Measurements from ENCODE around the gene EN1.

Gene EN1

DNA sequence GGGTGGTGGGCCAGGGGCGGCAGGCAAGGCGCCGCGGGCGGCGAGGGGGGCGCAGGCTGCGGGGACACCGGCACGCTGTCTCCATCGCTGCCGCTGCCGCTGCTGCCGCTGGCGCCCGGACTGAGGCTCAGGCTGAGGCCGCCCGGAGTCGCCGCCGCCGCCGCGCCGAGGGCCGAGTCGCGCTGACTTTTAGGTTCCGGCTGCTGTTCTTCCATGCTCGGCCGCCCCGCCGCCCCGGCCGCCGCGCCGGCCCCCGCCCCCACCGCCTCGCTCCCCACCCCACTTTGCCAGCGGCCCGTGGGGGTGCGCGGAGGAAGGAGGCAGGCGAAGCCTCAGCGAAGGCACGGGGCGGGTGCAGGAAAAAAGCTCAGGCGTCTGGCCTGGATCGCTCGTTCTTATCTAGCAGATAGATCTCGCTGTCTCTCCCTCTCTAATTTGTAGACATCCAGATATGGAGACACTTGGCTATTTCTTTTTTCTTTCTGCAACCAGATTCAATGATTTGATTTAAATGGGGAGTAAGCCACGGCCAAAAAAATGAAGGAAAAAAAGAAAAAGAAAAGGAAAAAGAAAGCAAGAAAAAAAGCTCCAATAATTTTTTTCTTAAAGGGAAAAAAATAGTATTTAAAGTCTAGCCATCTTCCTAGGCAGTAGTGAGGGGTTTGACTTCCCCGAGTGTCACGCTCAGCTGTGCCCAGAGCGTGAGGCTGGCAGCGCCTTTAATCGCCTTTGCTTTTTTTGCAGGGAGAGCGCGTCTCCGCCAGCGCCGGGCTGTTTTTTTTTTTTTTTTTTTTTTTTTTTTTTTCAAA is at the start of gene EN1:
EN1 (minus strand) TSS at position 696 of the 809 bp plus-strand sequence; CDS start at position 215, 481 bp downstream.
- DNase-seq = no peak

DNA sequence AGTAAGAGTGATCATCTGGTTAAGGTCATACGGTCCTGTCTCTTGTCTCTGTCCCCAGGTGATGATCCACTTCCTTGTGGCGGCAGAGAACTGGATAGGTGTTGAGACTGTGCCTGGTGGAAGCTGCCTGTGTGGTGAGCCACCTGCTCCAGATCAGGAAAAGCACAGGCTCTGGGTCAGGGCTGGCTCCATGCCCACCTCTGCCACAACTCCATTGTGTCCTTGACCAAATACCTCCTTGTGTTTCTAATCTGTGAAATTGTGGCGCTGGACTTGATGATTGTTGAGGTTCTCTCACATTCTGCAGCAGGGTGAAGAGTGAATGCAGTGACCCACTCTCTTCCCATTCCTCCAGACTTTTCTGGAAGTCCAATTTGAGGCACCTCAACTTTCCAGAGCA is 45.7 kb upstream of the EN1 start:
- DNase-seq = no peak

DNA sequence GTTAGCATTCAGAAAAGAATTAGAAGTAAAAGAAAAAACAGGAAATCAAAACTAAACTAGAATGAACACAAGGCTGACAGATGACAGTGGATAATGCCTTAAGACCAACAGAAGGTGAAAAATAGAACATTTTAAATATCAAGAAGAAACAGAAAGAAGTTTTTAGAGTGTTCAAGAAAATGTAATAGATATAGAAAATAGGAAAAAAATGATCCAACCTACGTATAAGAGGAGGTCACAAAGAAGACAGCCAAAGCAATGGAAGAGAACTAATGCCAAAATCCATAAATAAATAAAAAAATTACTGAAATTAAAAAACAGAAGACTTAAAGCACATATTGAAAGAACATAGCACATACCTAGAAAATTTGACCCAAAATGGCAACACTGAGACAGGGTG is 42.5 kb upstream of the EN1 start:
- DNase-seq = no peak

DNA sequence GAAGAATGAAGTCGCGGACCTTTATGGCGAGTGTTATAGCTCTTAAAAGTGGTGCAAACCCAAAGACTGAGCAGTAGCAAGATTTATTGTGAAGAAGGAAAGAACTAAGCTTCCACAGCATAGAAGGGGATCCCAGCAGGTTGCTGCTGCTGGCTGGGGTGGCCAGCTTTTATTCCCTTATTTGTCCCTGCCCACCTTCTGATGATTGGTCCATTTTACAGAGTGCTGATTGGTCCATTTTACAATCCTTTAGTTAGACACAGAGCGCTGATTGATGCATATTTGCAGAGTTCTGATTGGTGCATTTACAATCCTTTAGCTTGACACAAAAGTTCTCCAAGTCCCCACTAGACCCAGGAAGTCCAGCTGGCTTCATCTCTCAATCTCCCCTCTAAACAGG is 36.3 kb upstream of the EN1 start:
- no peak for DNase-seq

DNA sequence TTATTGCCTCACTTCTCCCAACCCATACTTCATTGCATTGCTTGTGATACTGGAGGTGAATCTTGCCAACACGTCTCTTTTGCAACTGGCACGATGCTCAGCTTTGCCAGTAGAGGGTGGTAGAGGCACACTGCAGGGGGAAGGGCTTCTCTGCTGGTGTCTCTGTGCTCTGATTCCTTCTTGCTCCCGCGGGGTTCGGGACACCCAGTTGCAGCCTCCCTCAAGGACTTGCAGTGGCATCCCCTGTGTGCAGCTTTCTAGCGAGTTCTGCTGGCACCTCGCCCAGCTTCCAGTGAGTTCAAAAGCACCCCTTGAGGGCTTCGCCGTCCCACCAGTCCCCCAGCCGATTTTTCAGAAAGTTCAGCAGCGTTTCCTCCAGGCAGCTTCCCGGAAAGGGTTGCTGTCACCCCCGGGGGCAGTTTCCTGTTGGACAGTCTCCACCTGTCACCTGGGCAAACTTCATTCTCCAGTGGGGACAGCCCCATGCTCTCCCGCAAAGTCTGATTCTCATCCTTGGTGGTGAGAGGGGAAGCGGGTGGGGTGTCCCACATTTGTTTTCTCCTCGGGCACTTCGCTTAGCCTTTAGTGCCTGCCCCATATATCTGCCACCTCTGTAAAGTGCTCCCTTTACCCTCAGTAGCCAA is 35.4 kb upstream of the EN1 start:
- peak; percentile 17 to 37 (median 28) for DNase-seq

DNA sequence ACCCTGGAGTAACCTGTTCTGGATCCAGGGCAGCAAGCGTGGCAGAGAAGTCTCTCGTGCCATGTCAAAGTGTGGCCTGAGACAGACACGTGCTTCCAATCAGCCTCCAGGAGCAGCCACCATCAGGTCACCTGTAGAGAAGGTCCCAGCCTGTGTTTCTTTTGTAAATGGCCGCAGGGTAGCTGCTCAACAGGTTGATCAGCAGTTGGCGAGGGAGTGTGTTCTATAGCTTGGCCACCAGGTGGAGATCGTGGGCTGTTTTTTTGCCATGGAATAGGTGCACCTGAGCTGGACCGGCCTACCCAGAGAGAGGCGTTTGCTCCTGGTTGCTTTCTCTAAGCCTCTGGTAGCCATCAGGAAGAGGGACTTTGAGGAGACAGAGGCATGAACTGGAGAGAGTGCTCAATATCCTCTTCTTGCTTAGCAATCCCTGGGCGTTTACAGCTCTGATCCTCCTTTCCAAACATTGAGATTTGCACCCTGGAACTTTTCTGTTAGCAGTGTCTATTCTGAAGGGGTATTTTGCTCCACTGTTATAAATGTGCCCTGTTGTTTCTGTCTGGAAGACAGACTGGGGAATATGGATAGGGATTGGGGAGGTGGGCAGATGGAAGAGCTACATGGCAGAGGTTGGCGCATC is 34.2 kb upstream of the EN1 start:
- peak; percentile 26 to 47 (median 44) for DNase-seq

DNA sequence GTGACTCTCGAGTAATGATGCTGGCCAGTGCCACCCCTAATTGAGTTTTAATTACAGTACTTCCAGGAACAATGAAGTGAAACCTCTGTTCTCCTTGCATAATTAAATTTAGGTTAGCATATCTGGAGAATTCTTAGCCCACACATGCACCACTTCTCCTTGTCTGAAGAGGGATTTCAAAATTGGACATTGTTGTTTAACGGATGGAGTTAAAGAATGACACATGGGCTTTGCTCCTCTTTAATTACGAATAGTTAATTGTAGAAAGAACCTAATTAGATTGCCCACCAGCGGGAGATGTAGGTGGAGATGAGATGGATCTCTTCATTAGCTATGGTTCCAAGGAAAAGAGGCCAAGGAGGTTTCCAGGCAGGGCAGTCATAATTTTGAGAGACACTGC is 33.1 kb upstream of the EN1 start:
- DNase-seq = no peak

DNA sequence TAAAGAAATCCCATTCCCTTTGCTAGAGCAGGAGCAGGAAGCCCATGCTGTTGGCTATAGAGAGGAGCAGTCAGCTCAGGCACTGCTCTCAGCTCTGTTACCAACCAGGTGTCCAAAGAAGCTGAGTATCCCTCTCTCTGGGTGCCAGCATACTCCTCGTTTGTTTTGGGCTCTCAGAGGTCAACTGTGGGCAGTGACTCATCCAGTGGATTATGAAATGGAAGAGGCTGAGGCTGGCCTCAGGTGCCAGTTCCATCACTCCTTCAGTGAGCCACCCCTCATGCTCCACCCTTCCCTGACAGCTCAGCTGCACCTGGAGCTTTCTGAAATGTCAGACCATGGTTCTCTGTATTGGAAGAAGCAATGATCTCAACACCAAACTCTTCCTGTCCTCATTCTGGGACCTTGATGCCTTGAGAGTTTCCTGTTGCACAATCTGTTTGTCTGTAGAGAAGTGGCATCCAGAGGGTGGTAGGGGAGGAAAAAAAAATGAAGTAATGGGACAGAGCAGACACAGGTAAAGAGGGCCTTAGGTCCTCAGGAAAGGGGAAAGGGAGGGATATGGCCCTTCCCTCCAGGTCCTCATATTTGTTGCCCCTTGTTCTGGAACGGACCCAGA is 31.2 kb upstream of the EN1 start:
- DNase-seq = no peak

DNA sequence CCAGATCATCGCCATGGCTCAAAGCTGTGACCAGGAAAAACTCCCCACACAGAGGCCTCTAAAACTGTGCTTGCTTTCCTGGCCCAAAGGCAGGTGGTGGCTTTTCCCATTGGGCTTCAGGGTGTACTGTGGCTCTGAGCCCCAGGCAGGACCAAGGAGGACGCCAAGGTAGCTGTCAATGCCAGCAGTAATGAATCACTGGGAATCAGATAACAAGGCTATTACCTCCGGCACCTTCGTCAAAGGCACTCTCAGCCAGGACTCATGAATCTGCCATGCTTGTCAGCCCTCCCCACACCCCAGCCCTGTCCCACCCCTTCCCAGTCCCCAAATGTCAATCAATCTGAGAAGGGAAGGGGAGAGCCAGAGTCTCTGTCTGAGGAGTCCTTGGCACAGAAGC is 27.9 kb upstream of the EN1 start:
- no peak for DNase-seq

DNA sequence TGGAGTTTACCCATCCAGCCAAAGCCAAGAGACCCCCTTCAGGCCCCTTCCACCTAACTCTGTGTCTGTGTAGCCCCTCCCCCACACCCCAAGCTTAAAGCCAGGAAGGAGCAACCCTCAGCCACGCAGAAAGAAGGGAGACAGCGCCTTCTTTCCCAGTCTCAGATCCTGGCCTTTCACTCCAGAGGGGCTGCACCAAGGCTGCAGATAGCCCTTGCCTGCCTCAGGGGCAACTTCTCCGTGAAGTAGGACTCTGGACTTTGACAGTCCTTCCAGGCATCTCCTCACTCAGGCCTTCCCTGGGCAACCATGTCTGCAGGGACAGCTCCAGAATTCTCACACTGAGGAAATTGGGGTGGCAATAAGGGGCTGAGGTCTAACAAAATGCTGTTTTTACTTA is 26.9 kb upstream of the EN1 start:
- no peak for DNase-seq

DNA sequence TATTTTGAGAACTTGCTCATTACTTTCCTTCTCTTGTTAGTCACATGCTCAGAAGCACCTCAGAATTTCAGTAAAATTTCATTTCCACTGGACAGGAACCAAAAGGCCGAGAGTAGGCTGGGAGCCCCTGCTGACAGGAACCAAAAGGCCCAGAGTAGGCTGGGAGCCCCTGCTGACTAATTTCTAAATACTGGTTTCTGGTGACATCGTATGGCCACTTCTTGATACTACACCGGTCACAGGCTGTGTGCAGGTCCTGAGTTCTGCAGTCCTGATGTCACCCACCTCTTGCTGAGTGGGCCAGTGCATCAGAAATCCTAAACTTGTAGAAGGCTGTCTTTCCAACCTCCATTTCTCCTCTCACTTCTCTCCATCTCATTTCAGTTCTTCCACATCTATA is 17.7 kb upstream of the EN1 start:
- DNase-seq = no peak

DNA sequence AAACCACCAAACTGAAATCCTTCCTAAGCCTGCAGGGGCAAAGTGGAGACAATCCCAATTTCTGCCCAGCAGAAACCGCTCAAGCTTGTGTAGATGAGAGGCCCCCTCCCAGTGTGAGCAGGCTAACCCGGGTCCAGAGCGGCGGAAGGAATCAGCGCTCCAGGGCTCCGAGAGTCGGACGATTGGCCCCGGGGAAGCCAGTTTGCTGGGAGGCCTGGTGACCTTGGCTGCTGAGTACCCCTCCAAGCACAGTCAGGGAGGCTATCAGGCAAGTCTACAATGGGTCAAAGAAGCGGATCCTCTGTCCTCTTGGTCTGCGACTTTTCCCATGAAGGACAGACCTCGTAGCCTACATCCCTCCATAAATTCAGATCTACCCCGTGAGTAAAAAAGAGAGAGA is 16.8 kb upstream of the EN1 start:
- DNase-seq = no peak

DNA sequence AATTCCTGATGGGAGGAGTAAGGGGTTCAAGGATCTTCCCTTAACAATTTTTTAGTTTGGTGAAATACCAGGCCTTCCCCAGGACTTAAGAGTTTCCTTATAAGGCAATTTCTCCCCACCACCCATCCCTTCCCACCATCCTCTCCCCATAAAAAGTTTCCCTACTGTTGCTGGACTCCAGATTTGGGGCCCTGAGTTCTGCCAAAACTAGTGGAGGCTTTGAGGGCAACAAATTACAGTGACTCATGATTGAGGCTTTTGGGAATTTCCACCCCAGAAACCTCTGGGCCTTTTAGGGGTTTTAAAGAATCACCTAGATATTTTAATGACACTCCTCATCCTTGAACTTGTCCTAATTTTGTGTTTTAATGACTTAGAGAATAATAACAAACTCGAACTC is 14.3 kb upstream of the EN1 start:
- no peak for DNase-seq

DNA sequence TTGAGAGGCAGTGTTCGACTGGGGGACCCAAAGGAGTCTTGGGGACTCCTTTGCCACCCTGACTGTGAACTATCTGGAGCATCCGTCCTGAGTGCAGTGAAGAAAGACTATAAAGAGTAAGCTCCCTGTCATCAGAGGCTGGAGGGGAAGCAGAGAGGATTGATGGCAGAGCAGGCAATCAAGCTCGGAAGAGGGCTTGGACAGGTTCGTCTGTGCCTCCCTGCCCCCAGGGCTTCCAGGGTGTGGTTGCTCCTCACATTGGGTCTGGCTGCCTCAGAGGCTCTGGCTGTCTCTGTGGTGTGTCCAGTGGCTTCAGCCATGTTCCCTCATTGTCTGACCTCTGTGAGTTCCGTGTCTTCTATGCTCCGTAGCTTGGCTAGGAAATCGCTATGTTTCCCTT is 13.8 kb upstream of the EN1 start:
- no peak for DNase-seq

DNA sequence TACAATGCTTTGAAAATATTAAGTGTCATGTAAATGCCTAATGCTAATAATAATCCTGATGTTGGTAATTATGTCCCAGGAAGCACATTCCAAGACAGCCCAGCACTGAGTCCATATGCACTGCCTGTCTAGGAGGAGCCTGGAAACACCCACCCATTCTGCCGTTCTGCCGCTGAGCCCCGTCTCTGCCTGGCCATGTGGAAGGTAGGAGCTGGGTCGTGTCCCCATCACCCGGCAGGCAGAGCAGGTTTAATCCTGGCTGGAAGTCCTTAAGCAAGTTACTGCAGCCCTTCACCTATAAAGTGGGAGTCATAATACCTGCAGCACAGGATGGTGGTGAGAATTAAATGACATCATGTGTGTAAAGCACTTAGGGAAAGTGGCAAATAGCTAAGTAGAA is 13.1 kb upstream of the EN1 start:
- DNase-seq = no peak

DNA sequence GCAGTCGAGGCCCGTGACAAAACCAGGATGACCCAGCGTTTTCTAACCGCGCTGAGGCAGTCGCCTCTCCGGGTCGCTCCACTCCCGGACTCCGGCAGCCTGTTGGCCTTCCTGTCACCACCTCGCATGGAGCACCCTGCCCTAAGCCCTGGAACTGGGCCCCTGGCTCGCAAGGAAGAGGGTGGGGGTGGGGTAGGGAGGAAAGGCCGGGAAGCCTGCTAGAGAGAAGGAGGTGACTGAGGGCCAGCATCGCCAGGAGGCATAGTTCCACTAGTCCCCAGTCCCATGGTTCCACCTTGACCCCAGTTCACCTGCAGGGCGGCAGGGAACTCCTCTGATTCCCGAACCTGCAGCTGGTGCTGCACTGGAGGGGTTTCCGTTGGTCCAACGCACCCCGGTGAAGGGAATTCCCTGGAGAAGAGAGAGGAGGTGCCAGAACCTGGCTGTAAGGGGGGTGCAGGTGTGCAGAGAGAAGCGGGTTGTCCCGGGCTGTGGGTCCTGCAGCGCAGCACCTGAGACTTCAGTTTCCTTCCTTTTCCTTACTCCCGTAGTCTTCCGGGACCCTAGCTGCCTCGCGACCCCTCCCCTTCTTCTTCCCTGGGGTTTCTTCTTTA is 11.8 kb upstream of the EN1 start:
- no peak for DNase-seq

DNA sequence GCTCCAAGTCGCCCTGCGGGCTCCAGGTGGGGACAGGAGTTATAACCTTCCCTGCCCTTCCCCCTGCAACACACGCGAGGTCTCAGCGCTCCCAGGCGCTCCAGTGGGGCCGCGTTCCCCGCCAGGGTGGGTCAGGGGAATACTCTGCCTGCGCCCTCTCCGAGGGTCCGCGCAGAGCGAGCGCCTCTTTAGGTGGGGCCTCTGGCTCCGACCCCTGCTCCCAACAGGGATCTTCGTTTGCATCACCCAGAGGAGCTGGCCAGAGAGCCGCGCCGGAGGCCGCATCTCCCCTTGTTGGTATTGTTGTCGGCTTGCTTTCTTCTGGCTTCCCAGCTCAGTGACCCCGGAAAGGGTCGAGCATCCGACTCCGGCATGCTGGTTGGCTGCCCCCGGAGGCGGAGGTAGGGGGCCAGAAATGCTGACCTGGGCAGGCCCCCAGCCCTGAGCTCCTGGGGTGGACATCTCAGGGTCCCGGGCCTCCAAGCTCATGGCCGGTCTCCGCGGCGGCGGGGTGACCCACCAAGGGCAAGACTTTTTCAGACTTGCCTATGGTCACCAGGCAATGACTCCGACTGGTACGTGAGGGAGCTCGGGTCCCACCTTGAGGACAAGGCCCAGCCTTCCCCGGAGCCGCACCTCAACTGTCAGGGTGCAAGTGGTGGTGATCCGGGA is 11.2 kb upstream of the EN1 start:
- no peak for DNase-seq

DNA sequence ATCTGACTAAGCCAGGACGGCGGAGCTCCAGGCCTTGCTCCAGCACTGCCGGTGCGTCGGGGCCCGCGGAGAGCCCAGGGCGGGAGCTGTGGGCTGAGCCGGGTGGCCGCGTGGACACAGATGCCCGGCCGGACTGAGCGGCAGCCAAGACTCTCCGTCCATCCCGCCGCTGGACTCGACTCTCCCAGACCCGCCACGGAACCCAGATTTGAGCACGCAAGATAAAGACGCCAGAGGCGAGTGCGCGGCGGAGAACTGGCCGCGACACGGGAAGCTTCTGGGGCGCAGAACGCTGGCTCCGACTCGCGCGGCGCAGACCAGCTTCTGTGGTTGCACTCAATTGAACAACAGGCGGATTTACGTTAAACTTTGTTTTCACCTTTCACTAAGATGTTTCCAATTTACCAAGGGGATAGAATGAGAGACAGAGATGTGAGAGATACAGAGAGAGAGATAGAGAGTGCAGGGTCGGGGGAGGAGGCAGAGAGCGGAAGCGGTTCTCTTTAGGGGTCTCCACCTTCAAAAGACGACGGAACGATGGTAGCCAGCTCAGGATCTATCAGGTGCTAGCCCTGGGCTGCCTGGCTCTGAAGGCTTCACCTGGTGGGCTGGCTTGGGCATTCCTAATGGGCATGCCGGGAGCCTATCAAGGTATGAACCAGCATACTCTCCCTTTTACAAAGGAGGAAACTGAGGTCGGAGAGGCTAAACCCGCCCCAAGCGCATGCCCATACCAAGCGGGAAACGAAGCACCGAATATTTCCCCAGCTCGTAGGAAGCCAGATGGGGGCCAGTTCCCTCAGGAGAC is 10.4 kb upstream of the EN1 start:
- DNase-seq = no peak

DNA sequence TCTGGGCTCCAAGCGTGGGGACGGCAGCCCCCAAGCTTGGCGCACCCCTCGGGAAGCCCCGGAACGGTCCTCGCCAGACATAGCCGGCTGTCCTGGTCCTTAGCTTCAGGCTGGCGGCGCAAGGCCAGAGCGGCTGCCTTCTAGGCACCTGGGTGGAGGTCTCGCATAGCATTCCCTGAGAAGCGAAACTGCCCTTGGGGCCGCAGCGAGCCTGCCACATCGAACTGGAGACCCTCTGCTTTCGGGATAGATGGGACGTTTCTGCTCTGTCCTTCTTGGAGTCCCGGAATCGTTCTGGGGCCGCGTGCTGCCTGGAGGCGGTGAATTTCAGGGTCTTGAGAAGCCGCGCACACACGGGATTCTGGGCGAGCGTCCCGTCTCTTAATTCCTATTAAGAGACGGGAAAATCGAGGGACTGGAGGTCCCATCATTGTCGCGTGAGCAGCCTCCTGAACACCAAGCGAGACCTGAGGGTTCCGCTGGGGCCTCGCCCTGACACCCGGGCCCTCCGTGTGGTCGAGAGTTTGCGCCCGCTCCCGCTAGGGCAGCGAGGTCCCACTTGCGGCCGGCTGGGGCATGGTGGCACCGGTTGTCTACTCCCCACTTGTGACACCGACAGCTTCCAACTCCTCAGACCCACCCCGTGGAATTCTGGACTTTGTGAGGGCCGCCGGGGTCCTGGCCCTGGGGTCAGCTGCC is 9.7 kb upstream of the EN1 start:
- no peak for DNase-seq

DNA sequence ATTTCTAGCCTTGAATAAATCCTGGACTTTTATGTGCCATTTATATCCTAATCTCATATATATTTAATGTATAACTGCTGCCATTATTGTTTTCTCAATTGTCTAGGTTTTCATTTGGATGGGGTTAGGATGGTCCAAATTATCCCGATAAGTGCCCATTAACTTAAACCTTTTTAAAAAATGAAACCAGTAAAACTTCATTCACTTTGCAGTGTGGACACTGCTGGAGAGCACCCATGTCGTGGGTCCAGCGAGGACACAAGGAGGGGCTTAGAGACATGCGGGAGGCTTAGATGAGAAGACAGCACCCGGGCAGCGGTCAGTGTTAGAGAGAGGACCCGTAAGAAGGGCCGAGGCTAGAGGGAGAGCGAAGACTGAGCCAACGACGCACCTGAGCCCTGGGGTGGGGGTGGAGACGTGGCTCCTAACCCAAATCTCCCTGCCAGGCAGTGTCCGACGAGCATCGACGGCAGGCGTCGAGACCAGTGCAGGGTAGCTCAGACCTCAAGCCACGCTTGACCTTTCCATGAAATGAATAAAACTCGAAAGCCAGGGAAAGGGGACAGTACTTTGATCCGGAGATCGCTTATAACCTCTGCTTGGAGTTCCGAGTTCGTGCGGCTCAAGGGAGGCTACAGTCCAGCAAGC is 9.0 kb upstream of the EN1 start:
- no peak for DNase-seq
